CD14-positive monocyte (primary cell): ENCODE measurements around the gene COX7A1. TPM values are rescaled to one million over a fixed set of nuclear protein-coding genes. Genes with fewer than 3 reads are reported as not detected.

Experiments used
- DNase-seq, 3 donors: peaks; one replicate each; pipeline ENCODE4 v3.0.0-alpha.2; 2011 to 2022
- H2AFZ ChIP-seq: 2 replicates; pipeline ENCODE4 v1.6.0; 2012; ENCODE audit warnings: mild to moderate bottlenecking, low read depth, low read length, inconsistent platforms; ENCODE audit not compliant: insufficient read depth, poor library complexity, severe bottlenecking
- H3K27ac ChIP-seq, 2 donors: 1 replicate in 1 of 2; 2 replicates in 1 of 2; pipeline ENCODE4 v1.5.1; 2012 to 2013; ENCODE audit warnings: low read length in 2 of 2, control low read depth in 1 of 2, inconsistent platforms in 1 of 2, low read depth in 1 of 2, mild to moderate bottlenecking in 1 of 2
- H3K27me3 ChIP-seq, 2 donors: one replicate each; pipeline versions ENCODE4 v1.6.0 to v1.6.1; 2011 to 2013; ENCODE audit warnings: low read length in 2 of 2; ENCODE audit not compliant: control insufficient read depth in 2 of 2, insufficient read depth in 2 of 2
- H3K36me3 ChIP-seq, 2 donors: replicated peaks in 1 of 2; 1 replicate in 1 of 2; 2 replicates in 1 of 2; pipeline versions ENCODE4 v1.5.1 to v1.6.1; 2012 to 2013; ENCODE audit warnings: low read length in 2 of 2, control low read depth in 1 of 2, inconsistent platforms in 1 of 2, mild to moderate bottlenecking in 1 of 2; ENCODE audit not compliant: insufficient read depth in 2 of 2, control insufficient read depth in 1 of 2
- H3K4me1 ChIP-seq, 2 donors: 1 replicate in 1 of 2; 2 replicates in 1 of 2; pipeline versions ENCODE4 v1.5.1 to v1.6.1; 2012 to 2013; ENCODE audit warnings: low read length in 2 of 2, control low read depth in 1 of 2, inconsistent platforms in 1 of 2, mild to moderate bottlenecking in 1 of 2, moderate library complexity in 1 of 2; ENCODE audit not compliant: insufficient read depth in 2 of 2, control insufficient read depth in 1 of 2
- H3K4me2 ChIP-seq: replicated peaks from 2 replicates; pipeline ENCODE3; 2012; ENCODE audit warnings: low read length, moderate library complexity, mild to moderate bottlenecking; ENCODE audit not compliant: poor library complexity, severe bottlenecking; ENCODE audit errors: extremely low read depth
- H3K4me3 ChIP-seq, 3 experiments: fragments of 200-600 bp in 1 of 3; sonication (generic) in 1 of 3; replicated peaks in 1 of 3; 1 replicate in 2 of 3; 2 replicates in 1 of 3; pipeline ENCODE4 v1.5.1; 2011 to 2013; ENCODE audit warnings: low read length in 3 of 3, mild to moderate bottlenecking in 3 of 3, control low read depth in 2 of 3, low read depth in 2 of 3, inconsistent platforms in 1 of 3, moderate library complexity in 1 of 3
- H3K79me2 ChIP-seq: 2 replicates; pipeline ENCODE4 v1.6.0; 2012; ENCODE audit warnings: mild to moderate bottlenecking, control low read depth, inconsistent platforms, low read length, moderate library complexity; ENCODE audit not compliant: insufficient read depth
- H3K9ac ChIP-seq: 2 replicates; pipeline ENCODE4 v1.6.0; 2017; ENCODE audit warnings: low read length, mild to moderate bottlenecking; ENCODE audit not compliant: insufficient read depth, poor library complexity, severe bottlenecking
- H3K9me3 ChIP-seq, 2 donors: replicated peaks in 1 of 2; 1 replicate in 1 of 2; 2 replicates in 1 of 2; pipeline versions ENCODE4 v1.5.1 to v1.6.1; 2012 to 2013; ENCODE audit warnings: low read length in 2 of 2, control low read depth in 1 of 2; ENCODE audit not compliant: control insufficient read depth in 1 of 2, insufficient read depth in 1 of 2
- H4K20me1 ChIP-seq: 2 replicates; pipeline ENCODE4 v1.6.0; 2012; ENCODE audit warnings: mild to moderate bottlenecking, low read length, control low read depth, moderate library complexity; ENCODE audit not compliant: insufficient read depth
- H3K27ac Mint-ChIP-seq, 7 donors: one replicate each; pipeline ENCODE4 v1.8.0; 2020; ENCODE audit warnings: mild to moderate bottlenecking in 7 of 7, mixed read lengths in 7 of 7, moderate library complexity in 6 of 7, inconsistent platforms in 2 of 7
- H3K27me3 Mint-ChIP-seq, 3 donors: one replicate each; pipeline ENCODE4 v1.8.0; 2021 to 2022; ENCODE audit warnings: low read depth in 3 of 3, mild to moderate bottlenecking in 3 of 3, mixed read lengths in 3 of 3, moderate library complexity in 3 of 3, inconsistent platforms in 1 of 3
- H3K36me3 Mint-ChIP-seq, 2 donors: one replicate each; pipeline ENCODE4 v1.8.0; 2020; ENCODE audit warnings: mixed read lengths in 2 of 2, inconsistent platforms in 1 of 2, mild to moderate bottlenecking in 1 of 2
- H3K4me1 Mint-ChIP-seq: one replicate; pipeline ENCODE4 v1.8.0; 2020; ENCODE audit warnings: mild to moderate bottlenecking, mixed read lengths
- H3K4me3 Mint-ChIP-seq, 2 donors: one replicate each; pipeline ENCODE4 v1.8.0; 2020; ENCODE audit warnings: mild to moderate bottlenecking in 2 of 2, mixed read lengths in 2 of 2, moderate library complexity in 1 of 2
- H3K9me3 Mint-ChIP-seq, 7 donors: one replicate each; pipeline ENCODE4 v1.8.0; 2020 to 2022; ENCODE audit warnings: mixed read lengths in 7 of 7, mild to moderate bottlenecking in 6 of 7, moderate library complexity in 6 of 7, inconsistent platforms in 2 of 7
- CTCF ChIP-seq: fragments of 200-600 bp; IDR thresholded peaks from one replicate; pipeline ENCODE4 v1.8.0; 2022; ENCODE audit warnings: antibody characterized with exemption, mild to moderate bottlenecking
- WGBS: methylation state at CpG from one replicate; pipeline ENCODE4 v1.1.5; 2013; ENCODE audit warnings: missing lambda C conversion rate; ENCODE audit not compliant: insufficient coverage; 5-methylcytosine and 5-hydroxymethylcytosine counted together
- intact Hi-C, 2 donors: fragments of 100-400 bp; cut with micrococcal nuclease; formaldehyde crosslinking; loops; one replicate each; pipeline versions ENCODE4 v1.15.0 to v1.15.1; 2023
- polyA plus RNA-seq, 3 donors: library from polyadenylated mRNA; depleted of rRNA in 1 of 3; unstranded in 2 of 3; stranded (reverse) in 1 of 3; fragments of 300-500 nt in 2 of 3; fragments of >200 nt in 1 of 3; fragmentation: Illumina TruSeq in 2 of 3; gene quantifications; 1 replicate in 2 of 3; 2 replicates in 1 of 3; pipeline ENCODE4 v1.2.3, GENCODE V29; 2012 to 2021

COX7A1 gene
- polyA plus RNA-seq, 3 donors, result not detected

GRCh38 chr19:36120984-36121358 lies 31.3 kb downstream of the COX7A1 start:
- Mint-ChIP-seq H3K36me3 (peaks cover 78 to 92% of the 10 kb centered on the region in 2 donors), H3K4me1 (peaks cover 10% of the 10 kb centered on the region), H3K27me3 (peaks cover 0 to 1% (median 0%) of the 10 kb centered on the region in 3 donors), H3K4me3 (no peak overlapping the region), H3K9me3 (no peaks in the 10 kb centered on the region), H3K27ac (no peak overlapping the region)
- Histone ChIP-seq H2AFZ (no peak overlapping the region), H4K20me1 (peaks cover 7% of the 10 kb centered on the region), H3K9me3 (no peaks in the 10 kb centered on the region), H3K79me2 (peaks cover 16% of the 10 kb centered on the region), H3K27me3 (no peaks in the 10 kb centered on the region), H3K36me3 (peaks cover 53 to 82% of the 10 kb centered on the region in 2 donors), H3K9ac (no peak overlapping the region), H3K4me3 (no peak overlapping the region), H3K4me1 (peaks cover 6 to 10% of the 10 kb centered on the region in 2 donors), H3K4me2 (no peak overlapping the region), H3K27ac (no peak overlapping the region)
- TF ChIP-seq CTCF, result no peak
- 99% methylated on average over 17 of the region's 18 CpGs for WGBS
- DNase-seq, result no peak
- intact Hi-C loops, result no loop called here

GRCh38 chr19:36120092-36120983 lies 31.9 kb downstream of the COX7A1 start:
- Mint-ChIP-seq H3K27ac (peak overlapping the region in 1 of 7 donors; percentile 25), H3K9me3 (no peaks in the 10 kb centered on the region), H3K36me3 (peaks cover 72 to 85% of the 10 kb centered on the region in 2 donors), H3K4me1 (peaks cover 13% of the 10 kb centered on the region), H3K4me3 (no peak overlapping the region), H3K27me3 (peaks cover 0 to 1% (median 0%) of the 10 kb centered on the region in 3 donors)
- peaks cover 46 to 76% of the 10 kb centered on the region in 2 donors for H3K36me3 ChIP-seq
- H3K27me3 ChIP-seq, result no peaks in the 10 kb centered on the region
- H3K9me3 ChIP-seq, result no peaks in the 10 kb centered on the region
- no peak for TF ChIP-seq CTCF
- no peak overlapping the region for H3K27ac ChIP-seq
- peaks cover 7% of the 10 kb centered on the region for H4K20me1 ChIP-seq
- H2AFZ ChIP-seq, result no peak overlapping the region
- H3K4me2 ChIP-seq, result no peak overlapping the region
- intact Hi-C loops, result no loop called here
- 96% methylated on average over 19 of the region's 26 CpGs for WGBS
- H3K79me2 ChIP-seq, result peaks cover 19% of the 10 kb centered on the region
- no peak for DNase-seq
- peaks cover 9 to 16% of the 10 kb centered on the region in 2 donors for H3K4me1 ChIP-seq
- no peak overlapping the region for H3K9ac ChIP-seq
- H3K4me3 ChIP-seq, result no peak overlapping the region
